Stimulated activated naive CD8-positive, alpha-beta T cell treated with anti-CD3 and anti-CD28 coated beads, Interleukin-15, Interleukin-2, amounts not matched to agents 100 U/mL and 50 U/mL, for 24 hours (primary cell): ENCODE data around the gene SKAP1.
"Not testable (repeated sequence)": the region's sequence is repeated elsewhere in the genome, so short reads cannot be mapped to it uniquely, and the experiment has no call there.

Experiments used
- ATAC-seq: fragments of 150-1000 bp; cut with Tn5 transposase; one replicate; pipeline ENCODE4 v1.10.0; 2021
- DNase-seq: peaks from one replicate; pipeline ENCODE4 v3.0.0; 2021

SKAP1 gene

DNA sequence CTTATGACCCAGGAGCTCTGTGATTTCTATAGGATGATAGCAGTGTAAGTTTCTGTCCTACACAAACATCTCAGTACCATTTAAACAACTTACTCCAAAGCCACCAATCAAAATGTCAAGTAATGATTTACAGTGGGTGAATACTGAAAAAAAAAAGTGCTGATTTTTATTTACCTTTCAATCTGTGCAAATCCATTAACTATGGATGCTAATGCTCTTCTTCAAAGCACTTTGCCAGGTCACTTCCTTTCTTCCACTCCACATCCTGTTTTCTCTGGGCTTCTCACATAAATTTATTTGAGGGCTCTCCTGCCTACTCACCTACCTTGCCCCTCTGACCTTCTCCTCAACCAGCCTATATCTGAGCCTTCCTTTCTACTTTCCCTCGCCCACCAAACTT lies 101.6 kb downstream of the SKAP1 start:
- DNase-seq (no peak), ATAC-seq (no peak)

DNA sequence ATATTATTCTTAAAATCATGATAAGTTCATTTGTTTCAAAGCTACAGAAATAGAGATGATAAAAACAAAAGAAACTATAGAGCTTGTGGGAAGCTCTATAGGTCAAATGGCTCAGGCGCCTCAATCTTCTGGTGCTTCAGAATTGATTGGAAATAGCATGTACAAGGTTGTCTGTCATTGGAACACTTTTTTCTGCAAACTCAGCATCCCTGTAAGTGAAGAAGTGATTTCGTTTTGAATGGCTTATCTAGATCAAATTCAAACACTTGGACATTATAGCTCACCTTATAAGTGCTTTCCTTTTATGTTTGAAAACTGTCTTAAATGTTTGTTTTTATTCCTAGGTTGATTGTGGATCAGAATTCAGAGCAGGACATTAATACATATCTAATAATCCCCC lies 103.7 kb downstream of the SKAP1 start:
- DNase-seq (no peak), ATAC-seq (no peak)

DNA sequence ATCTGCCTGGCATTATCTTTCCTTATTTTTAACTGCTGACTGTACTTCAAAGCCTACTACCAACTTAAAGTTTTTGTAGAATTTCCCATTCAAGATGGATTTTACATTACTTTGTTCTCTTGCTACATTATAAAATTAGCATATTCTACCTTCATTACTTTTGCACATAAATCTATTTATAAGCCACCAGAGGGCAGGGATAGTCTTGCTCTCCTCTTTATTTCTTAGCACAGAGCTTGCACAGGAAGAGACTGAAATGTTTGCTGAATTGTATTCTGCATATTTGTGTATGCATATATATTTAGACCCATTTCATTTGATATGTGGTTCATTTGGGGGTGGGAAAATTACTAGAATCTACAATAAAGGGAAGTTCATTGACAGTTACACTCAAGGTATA lies 108.0 kb downstream of the SKAP1 start:
- ATAC-seq, result no peak
- DNase-seq, result no peak

DNA sequence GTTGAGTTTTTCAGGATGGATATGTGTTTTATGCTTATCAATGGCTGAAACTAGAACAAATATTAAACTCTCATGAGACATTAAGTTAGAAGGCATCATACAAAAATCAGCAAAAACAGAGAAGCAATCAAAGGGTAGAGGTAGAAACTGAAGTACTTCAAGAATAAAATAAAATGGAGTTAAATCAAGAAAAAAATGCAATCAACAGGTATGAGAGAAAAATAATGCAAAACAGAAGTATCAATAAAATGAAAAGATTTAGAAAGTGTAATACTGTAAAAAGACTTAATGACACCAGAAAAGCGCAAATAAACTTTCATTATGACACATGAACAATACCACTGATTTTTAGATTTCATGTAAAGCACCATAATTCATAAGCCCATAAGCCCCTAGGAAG lies 112.3 kb downstream of the SKAP1 start:
- ATAC-seq (no peak), DNase-seq (no peak)

DNA sequence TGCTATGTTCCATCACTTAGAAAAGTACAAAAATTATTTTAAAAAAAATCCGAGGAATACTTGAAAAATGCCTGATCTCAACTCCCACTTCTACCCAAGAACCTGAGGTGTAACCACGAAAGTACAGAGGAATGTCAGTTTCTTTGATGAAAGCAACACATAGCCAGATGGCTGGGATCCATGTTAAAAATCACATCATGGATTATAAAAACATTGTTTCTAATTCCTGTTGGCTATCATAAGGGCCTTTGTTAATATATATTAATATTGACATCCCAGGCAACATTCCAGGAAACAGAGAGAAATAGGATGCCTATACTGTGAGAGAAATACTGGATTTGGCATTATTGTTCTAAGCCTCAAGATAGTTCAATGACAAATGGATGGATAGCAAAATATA lies 115.3 kb downstream of the SKAP1 start:
- no peak for DNase-seq
- ATAC-seq, result no peak

DNA sequence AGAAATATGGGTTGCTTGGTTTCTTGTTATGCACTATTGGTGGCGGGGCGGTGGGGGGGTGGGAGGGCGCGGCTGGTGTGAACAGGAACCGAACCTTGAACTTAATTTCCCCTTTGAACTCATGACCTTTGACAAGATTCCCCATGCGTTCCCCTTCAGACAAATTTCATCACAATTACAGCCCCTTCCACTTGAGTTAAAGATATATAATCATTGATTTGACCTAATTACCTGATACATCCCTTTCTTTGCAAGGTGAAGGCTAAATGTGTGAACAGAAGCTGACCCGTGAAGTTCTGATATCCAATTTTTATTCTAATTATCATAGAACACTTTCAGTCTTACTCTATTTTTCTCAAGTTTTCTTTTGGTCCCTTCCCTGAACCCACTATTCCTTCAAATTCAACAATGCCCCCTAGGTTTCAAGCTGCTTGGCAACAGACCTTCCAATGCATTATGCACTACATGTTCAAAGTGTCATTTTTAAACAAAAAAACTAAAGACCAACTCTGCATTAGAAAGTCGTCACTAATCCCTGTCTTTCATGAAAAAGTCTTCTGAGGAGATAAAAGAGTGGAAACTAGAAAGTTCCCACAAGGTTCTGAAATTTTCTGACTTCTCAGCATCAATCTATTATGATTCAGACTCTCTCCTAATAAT lies 116.8 kb downstream of the SKAP1 start:
- DNase-seq, result no peak
- ATAC-seq, result no peak

DNA sequence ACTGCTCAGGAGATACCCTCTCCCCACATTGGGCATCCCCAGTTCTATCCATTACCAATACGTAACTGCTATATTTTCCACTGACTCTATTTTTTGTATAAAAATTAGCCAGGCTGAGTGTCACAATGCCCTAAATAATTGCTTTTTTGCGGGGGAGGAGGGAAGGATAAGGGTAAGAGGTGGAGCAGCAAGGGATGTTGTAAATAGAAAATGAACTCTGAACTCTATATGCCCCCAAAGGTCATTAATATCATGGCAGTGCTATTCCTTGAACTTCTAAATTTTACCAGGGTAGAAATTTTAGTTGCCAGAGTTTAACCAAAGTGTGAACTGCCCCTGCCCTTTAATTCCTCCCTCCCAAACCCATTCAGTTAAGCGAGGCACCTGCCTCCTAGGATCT lies 118.7 kb downstream of the SKAP1 start:
- DNase-seq (no peak), ATAC-seq (no peak)

DNA sequence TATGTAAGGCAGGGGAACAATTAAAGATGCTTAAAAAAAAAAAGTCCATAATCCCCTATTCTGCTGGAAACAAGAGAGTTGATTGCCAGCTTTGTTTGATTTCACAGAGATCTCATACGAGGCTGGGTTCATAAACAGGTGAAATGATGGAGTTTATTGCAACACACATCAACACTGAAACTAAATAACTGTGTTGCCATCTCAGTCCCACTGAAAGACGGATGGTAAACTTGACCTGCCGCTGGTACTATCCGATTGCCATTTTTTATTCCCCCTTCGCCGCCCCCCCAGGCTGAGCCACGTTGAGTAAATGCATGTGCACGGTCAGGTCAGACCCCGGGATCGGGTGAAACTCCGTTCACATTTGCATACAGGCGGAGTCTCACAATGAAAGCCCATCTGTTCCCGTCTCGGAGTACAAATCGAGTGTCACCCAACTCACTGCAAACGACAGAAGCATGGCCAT lies 119.2 kb downstream of the SKAP1 start:
- ATAC-seq (no peak), DNase-seq (no peak)

DNA sequence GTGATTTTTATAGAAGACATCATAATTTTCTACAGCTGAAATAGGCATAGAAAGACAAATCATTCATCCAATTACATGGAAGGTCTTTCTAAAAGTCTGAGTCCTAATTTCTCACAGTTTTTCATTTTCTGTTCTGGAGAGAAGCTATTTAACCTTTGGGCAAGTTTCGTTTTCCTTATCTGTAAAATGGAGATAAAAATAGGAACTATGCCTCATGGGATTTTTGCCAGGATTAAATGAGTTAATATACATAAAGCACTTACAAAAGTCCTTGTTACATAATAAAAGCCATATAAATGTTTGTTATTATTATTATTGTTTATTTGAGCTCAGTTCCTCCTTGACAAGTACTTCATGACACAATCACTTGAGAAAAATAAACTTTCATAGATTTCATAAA lies 121.4 kb downstream of the SKAP1 start:
- ATAC-seq (no peak), DNase-seq (no peak)

DNA sequence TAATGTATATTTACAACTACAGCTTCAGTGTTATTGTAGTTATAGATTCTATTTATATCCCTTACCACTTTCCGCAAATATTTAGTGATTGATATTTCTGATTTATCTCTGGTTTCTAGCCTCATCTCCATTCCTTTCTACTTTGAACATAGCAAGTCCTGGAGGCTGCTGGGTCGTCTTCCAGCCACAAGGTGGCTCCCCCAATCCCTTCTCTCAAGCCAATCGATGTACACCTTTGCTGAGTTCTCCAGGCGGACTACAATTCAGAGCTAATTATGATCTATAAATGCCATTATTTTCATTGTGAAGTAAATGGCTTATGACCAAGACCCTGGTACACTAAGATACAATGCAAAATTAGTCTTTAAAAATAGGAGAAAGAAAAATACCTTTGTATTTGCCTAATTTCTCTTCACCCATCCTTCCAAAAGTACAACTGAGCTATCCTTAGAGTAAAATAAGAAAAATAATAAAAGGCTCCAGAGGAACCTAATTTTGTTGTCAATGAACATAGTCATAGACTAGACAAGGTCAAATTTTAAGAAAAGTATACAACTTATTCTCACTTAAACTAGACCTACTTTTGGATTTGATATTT lies 122.1 kb downstream of the SKAP1 start:
- DNase-seq (peak; percentile 45), ATAC-seq (peak; percentile 72)

DNA sequence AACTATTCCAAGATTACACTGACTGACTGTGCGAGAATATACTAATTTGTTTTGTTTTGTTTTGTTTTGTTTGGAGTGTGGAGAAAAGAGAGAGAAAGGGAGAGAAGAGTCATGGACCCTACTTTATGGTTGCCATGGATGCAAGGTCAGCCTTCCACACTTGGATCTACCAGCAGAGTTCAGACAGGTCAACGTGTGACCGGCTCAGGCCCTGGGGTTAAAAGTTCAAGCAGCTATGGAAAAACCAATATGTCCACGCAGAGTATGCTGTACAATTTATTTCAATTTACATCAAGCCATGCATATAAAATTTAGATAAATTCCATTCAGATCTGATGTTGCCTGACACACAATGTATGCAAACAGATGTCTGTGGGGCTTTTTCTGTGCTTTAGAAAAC lies 122.8 kb downstream of the SKAP1 start:
- DNase-seq, result no peak
- no peak for ATAC-seq

DNA sequence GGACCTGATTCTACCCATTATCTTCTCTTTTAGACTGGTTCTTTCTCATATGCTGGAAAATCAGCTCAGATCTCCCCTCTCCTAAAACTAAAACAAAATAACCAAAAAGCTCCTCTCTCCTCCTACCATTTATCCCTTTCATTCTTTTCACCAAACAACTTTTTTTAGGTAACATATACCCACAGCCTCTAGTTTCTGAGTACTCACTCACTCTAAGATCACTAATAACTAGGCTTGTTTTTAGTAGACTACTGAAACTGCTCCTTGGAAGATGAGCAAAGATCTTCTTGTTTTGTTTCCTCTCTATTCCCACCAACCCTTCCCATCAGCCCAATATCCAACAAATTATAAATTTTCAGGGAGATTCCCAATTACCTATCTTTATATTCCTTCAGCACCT lies 129.0 kb downstream of the SKAP1 start:
- DNase-seq, result no peak
- ATAC-seq, result no peak

DNA sequence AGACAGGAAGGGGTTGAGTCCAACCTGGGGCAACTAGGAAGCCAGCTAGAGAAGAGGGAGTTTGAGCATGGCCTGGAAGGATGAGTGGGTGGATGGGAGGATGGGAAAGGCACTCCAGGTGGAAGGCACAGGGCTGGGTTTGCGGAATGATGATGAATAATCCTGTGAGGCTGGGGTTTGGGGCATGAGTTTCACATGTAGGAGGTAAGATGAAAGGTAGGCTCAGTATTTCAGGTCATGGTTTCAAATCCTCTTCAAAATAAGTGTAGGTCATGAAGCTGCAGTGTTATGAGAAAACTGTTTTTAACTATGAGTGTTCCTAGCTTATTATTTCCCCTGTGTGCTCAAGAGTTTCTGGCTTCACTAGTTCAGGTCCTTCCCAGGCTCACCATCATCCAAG lies 130.3 kb downstream of the SKAP1 start:
- ATAC-seq (peak; percentile 50), DNase-seq (no peak)

DNA sequence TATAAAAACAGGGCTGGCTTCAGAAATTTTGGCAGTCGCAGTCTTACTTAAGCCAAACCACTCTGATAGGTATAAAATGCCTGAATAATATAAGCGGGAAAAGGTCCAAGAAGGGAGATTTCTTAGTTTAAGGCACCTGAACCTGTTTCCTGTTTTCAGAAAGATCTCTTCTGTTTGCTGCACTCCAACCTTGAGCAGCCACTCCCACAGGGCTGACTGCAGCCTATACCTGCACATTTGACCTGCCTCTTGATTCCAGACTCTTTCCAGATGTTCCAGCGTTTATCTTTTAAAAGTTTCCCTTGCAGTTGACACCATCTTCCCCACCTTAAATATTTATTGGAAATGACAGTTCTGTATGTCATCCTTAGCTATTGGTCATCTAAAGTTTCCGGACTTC lies 132.2 kb downstream of the SKAP1 start:
- no peak for ATAC-seq
- DNase-seq, result no peak

DNA sequence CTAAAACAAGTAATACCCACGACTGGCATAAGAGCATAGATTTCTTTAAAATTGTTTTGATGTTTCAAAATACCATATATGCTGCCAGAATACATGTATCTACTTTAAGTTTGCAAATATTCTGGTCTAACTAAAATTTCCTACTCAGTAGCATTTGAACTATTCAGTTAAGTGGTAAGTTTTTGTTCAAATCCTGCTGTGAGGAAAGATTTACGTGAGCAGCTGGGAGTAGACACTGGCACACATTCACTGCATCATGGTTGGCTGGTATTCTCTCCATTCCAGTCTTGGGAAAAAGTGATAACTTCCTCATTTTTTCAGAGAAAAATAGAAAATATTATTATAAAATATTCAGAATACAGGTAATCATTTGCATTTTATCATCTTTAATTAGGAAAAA lies 133.6 kb downstream of the SKAP1 start:
- no peak for ATAC-seq
- no peak for DNase-seq

DNA sequence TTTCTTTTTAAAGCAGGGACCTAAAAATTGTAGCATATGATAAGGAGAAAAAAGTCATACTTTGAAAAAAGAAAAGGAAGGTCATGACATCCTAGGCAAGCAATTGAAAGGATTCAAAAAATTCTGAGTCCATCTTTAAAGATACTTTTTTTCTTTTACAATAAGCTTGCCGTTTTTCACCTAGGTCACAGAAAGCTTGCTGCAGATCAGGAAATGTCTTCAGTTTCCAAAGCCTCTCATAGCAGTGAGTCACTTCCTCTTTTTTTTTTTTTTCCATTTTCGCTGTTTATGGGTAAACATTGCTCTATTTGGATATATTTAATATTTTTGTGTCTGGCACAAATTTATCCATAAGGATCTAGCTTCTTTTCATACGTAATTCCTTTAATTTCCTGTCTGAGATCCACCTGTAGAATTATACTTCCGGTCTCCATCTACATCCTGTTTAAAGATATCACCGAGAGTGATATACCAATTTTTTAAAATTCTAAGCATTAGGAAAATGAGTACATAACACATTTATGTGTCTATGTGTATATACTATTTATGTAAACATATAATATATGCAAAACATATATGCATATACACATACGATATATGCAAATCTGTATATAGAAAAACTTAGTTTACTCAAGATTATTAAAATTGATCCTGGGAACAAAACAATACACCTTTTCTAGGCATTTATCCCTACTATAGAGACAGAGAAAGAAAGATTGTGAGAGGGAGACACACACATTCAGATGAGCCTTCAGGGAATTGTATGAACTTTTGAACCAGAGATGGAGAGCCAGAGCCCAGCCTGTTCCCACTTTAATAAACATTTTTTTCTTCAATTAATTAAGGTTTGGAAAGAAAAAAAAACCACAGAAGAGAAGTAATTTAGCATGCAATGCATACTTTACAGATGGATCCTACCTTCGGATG lies 134.4 kb downstream of the SKAP1 start:
- ATAC-seq, result peak; percentile 64
- no peak for DNase-seq

DNA sequence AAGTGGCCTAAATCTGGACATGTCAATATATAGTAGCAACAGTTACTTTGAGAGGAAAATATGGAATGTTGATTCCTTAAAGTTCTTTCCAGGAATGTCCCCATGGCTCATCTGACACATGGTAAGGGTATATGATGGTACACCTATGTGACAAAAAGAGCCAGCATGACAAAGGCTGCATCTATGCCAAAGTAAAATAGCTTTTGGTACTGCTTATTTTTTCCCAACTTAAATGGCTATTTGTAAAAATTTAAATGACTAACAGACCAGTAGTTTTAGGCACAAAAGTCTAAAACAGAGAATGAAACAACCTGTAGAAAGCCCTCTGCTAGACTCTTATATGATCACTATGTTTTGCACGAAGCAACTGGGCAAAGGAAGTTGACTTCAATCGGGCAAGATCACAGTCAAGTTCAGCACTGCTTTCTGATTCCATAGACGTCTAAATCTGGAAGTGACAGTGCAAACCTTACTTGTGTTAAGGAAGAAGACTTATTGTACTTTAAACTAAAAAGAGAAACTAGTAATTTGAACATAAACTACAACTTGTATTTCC lies 135.1 kb downstream of the SKAP1 start:
- ATAC-seq (no peak), DNase-seq (no peak)

DNA sequence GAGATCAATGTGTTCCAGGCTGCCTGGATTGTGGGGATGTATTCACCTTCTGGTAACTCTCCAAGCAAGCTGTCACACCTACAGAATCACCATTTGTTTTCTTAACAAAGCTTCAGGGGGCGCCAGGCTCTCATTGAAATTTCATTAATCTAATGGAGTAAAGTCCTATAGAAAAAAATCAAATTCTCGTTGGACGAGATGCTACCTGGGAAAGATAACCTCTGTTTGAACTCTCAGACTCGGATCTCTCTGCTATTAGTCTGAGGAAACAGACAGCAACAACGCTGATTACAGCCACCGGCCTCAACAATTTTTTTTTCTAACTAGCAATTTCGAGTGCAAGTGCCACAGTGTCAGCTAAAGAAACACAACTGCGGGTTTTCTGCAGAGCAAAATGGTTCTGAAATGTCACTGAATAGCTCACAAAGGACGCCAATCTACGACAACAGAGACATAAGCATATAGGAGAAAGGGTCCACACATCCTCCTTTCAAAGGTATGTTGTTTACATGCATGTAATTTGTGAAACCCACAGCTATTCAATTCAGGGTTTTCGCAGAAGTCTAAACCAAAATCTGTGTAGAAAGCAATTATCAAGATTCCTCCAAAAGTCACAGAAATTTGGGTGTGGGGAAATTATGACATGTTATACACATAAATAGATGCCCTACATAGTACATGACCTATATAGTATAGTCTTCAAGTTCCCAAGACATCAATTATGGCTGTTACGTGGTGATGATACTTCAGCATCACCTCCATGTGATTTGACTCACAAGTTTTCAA lies 135.8 kb downstream of the SKAP1 start:
- peak; percentile 43 for ATAC-seq
- no peak for DNase-seq

DNA sequence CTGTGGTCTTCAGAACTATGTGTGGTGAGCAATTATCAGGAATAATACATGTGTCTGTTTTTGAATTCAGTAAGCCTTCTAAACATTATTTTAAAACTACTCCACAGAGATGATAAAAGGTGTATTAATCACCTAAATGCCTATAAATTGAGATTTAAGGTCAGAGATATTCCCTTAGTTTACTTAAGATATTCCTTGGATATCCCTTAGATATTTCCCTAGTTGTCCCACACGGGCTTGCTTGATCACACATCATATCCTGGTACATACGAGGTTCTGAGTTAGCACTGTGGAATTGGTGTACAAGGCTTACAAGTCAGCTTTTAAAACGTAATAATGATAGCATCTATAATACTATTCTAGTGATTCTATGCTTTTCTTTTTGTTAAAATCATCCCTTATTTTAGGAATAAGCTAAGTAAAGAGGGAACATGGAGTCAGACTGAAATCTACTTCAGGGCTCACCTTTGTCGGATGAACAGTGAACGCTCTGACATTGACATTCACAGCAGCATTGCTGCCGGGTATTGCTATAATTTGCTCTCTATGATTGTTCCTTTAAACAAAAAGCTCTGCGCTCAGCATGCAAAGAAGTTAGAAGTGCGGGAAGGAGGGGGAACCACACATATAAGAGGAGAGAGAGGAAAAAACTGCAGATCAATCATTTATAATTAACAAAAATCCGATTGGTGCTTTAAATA lies 136.5 kb downstream of the SKAP1 start:
- no peak for DNase-seq
- no peak for ATAC-seq

DNA sequence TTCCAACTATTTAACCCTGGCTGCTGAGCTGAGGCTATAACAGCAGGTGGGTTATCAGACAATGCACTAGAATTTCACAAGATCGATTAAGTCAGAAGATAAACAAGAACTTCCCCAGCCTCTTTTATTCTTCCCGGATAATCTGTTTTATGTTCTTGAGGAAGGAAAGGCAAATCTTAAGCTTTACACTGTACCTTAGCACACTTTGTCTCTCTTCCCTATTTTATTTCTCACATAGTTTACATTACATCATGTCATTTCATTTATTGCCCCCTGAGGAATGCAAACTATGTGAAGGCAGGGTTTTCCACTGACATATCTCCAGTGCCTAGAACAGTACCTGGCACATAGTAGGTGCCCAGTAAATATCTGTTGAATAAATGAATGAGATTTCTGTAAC lies 139.6 kb downstream of the SKAP1 start:
- DNase-seq, result no peak
- ATAC-seq, result no peak

DNA sequence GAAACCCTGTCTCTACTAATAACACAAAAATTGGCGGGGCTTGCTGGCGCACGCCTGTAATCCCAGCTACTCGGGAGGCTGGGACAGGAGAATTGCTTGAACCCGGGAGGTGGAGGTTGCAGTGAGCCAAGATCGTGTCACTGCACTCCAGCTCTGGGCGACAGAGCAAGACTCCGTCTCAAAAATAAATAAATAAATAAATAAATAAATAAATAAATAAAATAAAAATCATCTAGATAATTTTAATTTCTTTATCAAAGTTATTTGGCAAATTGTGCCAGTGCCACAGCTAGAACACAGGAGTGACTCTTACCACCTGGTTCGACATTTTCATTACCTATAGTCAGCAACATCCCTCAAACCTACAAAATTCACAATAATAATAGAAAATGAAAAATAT lies 143.1 kb downstream of the SKAP1 start:
- not testable (repeated sequence) for ATAC-seq, DNase-seq

DNA sequence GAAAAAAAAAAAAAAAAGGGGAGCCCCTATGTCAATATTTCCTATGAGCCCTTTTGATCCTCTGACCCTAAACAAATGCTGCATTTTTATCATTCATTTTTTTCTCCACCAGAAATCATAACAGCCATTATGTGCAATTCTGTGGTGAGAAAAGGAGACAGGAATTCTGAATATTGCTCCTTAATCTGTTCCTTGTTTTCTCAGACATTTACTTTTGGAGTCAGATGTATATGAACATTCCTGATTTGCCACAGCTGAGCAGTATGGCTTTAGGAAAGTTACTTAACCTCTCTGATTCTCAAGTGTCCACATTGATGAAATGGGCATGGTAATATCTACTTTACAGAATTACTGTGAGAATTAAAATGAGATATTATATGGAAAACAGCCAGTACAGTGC lies 144.4 kb downstream of the SKAP1 start:
- ATAC-seq, result no peak

More for the DNA sequence above, 144.4 kb downstream of the SKAP1 start:
- no peak for DNase-seq
